BJ (cell line): ENCODE measurements around the gene FAM168A. TPM values are rescaled to one million over a fixed set of nuclear protein-coding genes. Genes with fewer than 3 reads are reported as not detected.

Source experiments
- CTCF ChIA-PET: fragments of 350-600 bp; formaldehyde crosslinking; extraction: SDS; loops from one replicate; lab custom pipeline; 2021; ENCODE audit warnings: antibody characterized with exemption, inconsistent platforms; lab: Yijun Ruan, JAX
- POLR2A ChIA-PET: fragments of 300-600 bp; sonication (Branson Sonifier 250); formaldehyde crosslinking; extraction: SDS; loops from one replicate; lab custom pipeline; 2021; ENCODE audit warnings: antibody characterized with exemption; lab: Charles Lee
- DNase-seq: peaks from one replicate; pipeline ENCODE4 v3.0.0-alpha.2; 2011; ENCODE audit warnings: low read depth
- H3K27me3 ChIP-seq: 2 replicates; pipeline ENCODE4 v1.6.0; 2011; ENCODE audit warnings: low read length; ENCODE audit not compliant: control insufficient read depth, insufficient read depth
- H3K36me3 ChIP-seq: 2 replicates; pipeline ENCODE4 v1.5.1; 2011; ENCODE audit warnings: low read length; ENCODE audit not compliant: control insufficient read depth, insufficient read depth
- H3K4me3 ChIP-seq: 2 replicates; pipeline ENCODE4 v1.5.1; 2011; ENCODE audit warnings: low read depth, mild to moderate bottlenecking, control low read depth, low read length
- CTCF ChIP-seq: IDR thresholded peaks from 2 replicates; pipeline ENCODE4 v1.5.1; 2011; ENCODE audit warnings: low read depth, mild to moderate bottlenecking, control low read depth, inconsistent platforms, low read length, moderate library complexity; ENCODE audit not compliant: insufficient read depth
- polyA plus RNA-seq: library from polyadenylated mRNA; depleted of rRNA; stranded (reverse); fragments of >200 nt; gene quantifications from 2 replicates; pipeline ENCODE4 v1.2.3, GENCODE V29; 2011

Gene FAM168A
- polyA plus RNA-seq, 1 experiment, result 19.1 TPM

- H3K36me3 ChIP-seq, result peaks cover 59% of the 10 kb centered on the region
- ChIA-PET CTCF (interaction anchor here (0.7 to 9.0 kb wide), 8 partner anchors 8 to 28 kb away, joined by 3 to 78 read pairs (median 4); partner anchors contain the start of gene RELT), POLR2A (no interaction called here)
Measured at GRCh38 chr11:73365352-73366264, 232.3 kb downstream of the FAM168A start.

GRCh38 chr11:73363147-73363546 lies 234.8 kb downstream of the FAM168A start:
- no peak for DNase-seq
- no peak for TF ChIP-seq CTCF
- peaks cover 69% of the 10 kb centered on the region for H3K36me3 ChIP-seq
- no peaks in the 10 kb centered on the region for H3K27me3 ChIP-seq
- no peak overlapping the region for H3K4me3 ChIP-seq
- CTCF ChIA-PET, result interaction anchor here (1.2 to 9.0 kb wide), 4 partner anchors 9 to 56 kb away, joined by 3 to 78 read pairs (median 6); no protein-coding TSS in a partner anchor
- POLR2A ChIA-PET, result no interaction called here

More at GRCh38 chr11:73365352-73366264, 232.3 kb downstream of the FAM168A start:
- TF ChIP-seq CTCF, result no peak
- Histone ChIP-seq H3K27me3 (no peaks in the 10 kb centered on the region), H3K4me3 (no peak overlapping the region)
- no peak for DNase-seq

DNA sequence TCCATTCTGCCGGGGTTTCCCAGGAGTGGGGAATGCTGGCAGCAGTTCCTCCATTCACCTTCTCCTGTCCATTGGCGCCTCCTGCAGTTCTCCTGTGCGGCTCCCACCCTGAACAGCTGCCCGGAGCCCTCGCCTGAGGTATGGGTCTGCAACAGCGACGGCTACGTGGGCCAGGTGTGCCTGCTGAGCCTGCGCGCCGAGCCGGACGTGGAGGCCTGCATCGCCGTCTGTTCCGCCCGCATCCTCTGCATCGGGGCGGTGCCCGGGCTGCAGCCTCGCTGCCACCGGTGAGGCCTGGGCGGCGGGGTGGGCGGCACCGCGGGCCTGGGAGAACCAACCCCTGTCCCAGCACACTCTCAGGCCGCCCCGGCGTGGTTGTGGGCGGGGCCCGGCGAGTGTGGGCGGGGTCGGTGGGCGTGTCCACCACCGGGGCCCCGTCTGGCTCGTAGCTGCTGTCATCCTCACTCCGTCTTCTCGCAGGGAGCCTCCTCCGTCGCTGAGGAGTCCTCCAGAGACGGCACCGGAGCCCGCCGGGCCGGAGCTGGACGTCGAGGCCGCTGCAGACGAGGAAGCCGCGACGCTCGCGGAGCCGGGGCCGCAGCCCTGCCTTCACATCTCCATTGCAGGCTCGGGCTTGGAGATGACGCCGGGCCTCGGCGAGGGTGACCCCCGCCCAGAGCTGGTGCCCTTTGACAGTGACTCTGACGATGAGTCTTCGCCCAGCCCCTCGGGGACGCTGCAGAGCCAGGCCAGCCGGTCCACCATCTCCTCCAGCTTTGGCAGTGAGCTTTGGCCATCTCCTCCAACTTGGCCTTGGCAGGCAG lies 235.7 kb downstream of the FAM168A start:
- ChIA-PET CTCF (interaction anchor here (1.2 to 9.0 kb wide), 2 partner anchors 11 to 55 kb away, joined by 3 to 78 read pairs; no protein-coding TSS in a partner anchor), POLR2A (no interaction called here)
- H3K4me3 ChIP-seq, result no peak overlapping the region
- DNase-seq, result no peak
- H3K27me3 ChIP-seq, result no peaks in the 10 kb centered on the region
- peaks cover 66% of the 10 kb centered on the region for H3K36me3 ChIP-seq
- TF ChIP-seq CTCF, result no peak

DNA sequence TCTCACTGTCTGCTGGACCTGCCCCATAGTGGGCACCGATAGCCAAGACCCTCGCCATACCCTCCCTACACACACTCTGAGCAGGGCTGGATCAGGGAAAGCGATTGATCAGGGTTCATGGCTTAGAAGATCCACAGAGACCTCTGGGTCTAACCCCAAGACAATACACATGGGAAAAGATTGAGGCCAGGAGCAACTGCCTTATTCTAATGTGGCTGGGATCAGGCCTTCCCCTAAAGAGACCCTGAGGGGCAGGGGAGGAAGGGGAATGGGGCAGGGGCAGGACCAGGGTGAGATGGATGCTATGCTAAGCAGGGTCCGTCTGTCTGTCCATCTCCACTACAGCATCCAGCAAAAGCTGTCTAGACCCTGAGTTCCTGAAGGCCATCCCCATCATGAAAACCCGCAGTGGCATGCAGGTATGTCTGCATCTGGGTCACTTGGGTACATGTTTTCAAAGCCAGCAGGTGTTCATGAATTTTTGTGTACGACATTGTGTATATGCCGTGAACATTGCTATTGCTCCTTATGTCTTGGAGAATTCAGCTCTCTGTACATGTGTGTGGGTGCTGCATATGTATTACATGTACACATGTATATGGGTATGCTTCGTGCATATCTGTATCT lies 237.1 kb downstream of the FAM168A start:
- POLR2A ChIA-PET, result no interaction called here

More for the DNA sequence above, 237.1 kb downstream of the FAM168A start:
- TF ChIP-seq CTCF, result no peak
- H3K4me3 ChIP-seq, result no peak overlapping the region
- no peaks in the 10 kb centered on the region for H3K27me3 ChIP-seq
- H3K36me3 ChIP-seq, result peaks cover 75% of the 10 kb centered on the region
- no peak for DNase-seq
- CTCF ChIA-PET, result interaction anchor here (1.0 to 9.0 kb wide), 6 partner anchors 9 to 301 kb away, joined by 3 to 78 read pairs (median 10); partner anchors contain the start of gene ARHGEF17
